Stomach (tissue), 4 donors: ENCODE data around the gene ARL6IP5.

ENCODE experiments used
- CTCF ChIP-seq, 7 experiments: fragments of 450-650 bp in 4 of 7; fragments of 200-600 bp in 3 of 7; sonication (generic) in 3 of 7; IDR thresholded peaks; one replicate each; pipeline ENCODE4 v1.5.1; 2016 to 2019; ENCODE audit warnings: antibody characterized with exemption in 7 of 7, control low read depth in 2 of 7, mild to moderate bottlenecking in 1 of 7
- EP300 ChIP-seq: sonication (generic); formaldehyde crosslinking; IDR thresholded peaks from one replicate; pipeline ENCODE4 v1.6.1; 2017; ENCODE audit warnings: antibody characterized with exemption
- POLR2A ChIP-seq, 4 donors: fragments of 450-650 bp; IDR thresholded peaks; one replicate each; pipeline ENCODE4 v1.6.1; 2016; ENCODE audit warnings: antibody characterized with exemption in 4 of 4, control low read depth in 2 of 4, mild to moderate bottlenecking in 1 of 4, moderate library complexity in 1 of 4
- POLR2AphosphoS5 ChIP-seq, 3 donors: sonication (generic); formaldehyde crosslinking; IDR thresholded peaks; one replicate each; pipeline ENCODE4 v1.6.1; 2016; ENCODE audit warnings: antibody characterized with exemption in 3 of 3

DNA sequence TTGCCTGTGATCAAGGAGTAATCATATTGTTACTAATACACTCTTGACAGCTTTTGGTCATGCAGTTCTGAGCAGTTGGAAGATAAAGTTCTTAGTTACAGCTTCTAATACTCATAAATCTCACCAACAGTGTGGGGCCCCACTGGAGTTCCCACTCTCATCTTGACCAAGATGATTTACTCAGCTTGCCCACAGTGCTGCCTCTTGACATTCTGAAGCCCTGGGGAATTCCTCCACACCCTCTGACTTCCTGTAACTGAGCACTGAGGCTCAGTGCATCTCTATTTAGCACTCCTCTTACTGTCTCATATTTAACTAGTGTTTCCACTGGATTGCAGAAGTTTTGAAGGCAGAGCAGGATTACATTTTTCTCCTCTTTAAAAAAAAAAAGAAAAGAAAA, 1.9 kb upstream of the ARL6IP5 start:
- no peak for TF ChIP-seq CTCF (IDR thresholded peaks at IDR 0.05)
- TF ChIP-seq POLR2AphosphoS5 (IDR thresholded peaks at IDR 0.05), result peak in 1 of 3 donors; percentile 31
- TF ChIP-seq POLR2A (IDR thresholded peaks at IDR 0.05), result no peak
- TF ChIP-seq EP300, result no peak
